IPS-20b (cell line): ENCODE data around the gene ANKS3.
"Not testable (repeated sequence)": the region's sequence is repeated elsewhere in the genome, so short reads cannot be mapped to it uniquely, and the experiment has no call there.

Experiments
- H3K27ac ChIP-seq: one replicate; pipeline ENCODE4 v1.5.1; 2013; ENCODE audit warnings: low read length
- H3K27me3 ChIP-seq: 2 replicates; pipeline ENCODE4 v1.6.1; 2013; ENCODE audit warnings: mild to moderate bottlenecking, low read length, inconsistent platforms; ENCODE audit not compliant: insufficient read depth
- H3K36me3 ChIP-seq: 2 replicates; pipeline ENCODE4 v1.6.1; 2013; ENCODE audit warnings: low read depth, mild to moderate bottlenecking, inconsistent platforms, low read length, moderate library complexity; ENCODE audit not compliant: insufficient read depth
- H3K4me1 ChIP-seq: 2 replicates; pipeline ENCODE4 v1.6.1; 2013; ENCODE audit warnings: mild to moderate bottlenecking, control low read depth, inconsistent platforms, low read length, moderate library complexity; ENCODE audit not compliant: insufficient read depth
- H3K4me3 ChIP-seq: 2 replicates; pipeline ENCODE4 v1.5.1; 2013; ENCODE audit warnings: mild to moderate bottlenecking, low read length, inconsistent platforms
- H3K9ac ChIP-seq: 2 replicates; pipeline ENCODE4 v1.6.1; 2013; ENCODE audit warnings: low read depth, mild to moderate bottlenecking, inconsistent platforms, low read length, moderate library complexity
- H3K9me3 ChIP-seq: 2 replicates; pipeline ENCODE4 v1.6.1; 2013; ENCODE audit warnings: mild to moderate bottlenecking, low read depth, low read length, inconsistent platforms; ENCODE audit not compliant: insufficient read depth

The ANKS3 gene

GRCh38 chr16:4652561-4652960 is 81.5 kb downstream of the ANKS3 start:
- Histone ChIP-seq H3K4me1 (no peaks in the 10 kb centered on the region), H3K9ac (no peak overlapping the region), H3K27me3 (no peaks in the 10 kb centered on the region), H3K36me3 (peaks cover 56% of the 10 kb centered on the region), H3K9me3 (no peaks in the 10 kb centered on the region), H3K27ac (no peak overlapping the region), H3K4me3 (no peak overlapping the region)

- peaks cover 51% of the 10 kb centered on the region for H3K36me3 ChIP-seq
- no peaks in the 10 kb centered on the region for H3K4me1 ChIP-seq
- H3K9me3 ChIP-seq = no peaks in the 10 kb centered on the region
Measured at GRCh38 chr16:4651827-4652226, 82.2 kb downstream of the ANKS3 start.

GRCh38 chr16:4650443-4651074 is 83.5 kb downstream of the ANKS3 start:
- H3K36me3 ChIP-seq = peaks cover 43% of the 10 kb centered on the region
- H3K27ac ChIP-seq, H3K4me3 ChIP-seq, H3K4me1 ChIP-seq, H3K9me3 ChIP-seq, H3K27me3 ChIP-seq, H3K9ac ChIP-seq: not testable (repeated sequence)

More at GRCh38 chr16:4651827-4652226, 82.2 kb downstream of the ANKS3 start:
- Histone ChIP-seq H3K27ac (no peak overlapping the region), H3K4me3 (no peak overlapping the region), H3K27me3 (no peaks in the 10 kb centered on the region), H3K9ac (no peak overlapping the region)

GRCh38 chr16:4649744-4650442 is 84.2 kb downstream of the ANKS3 start:
- H3K4me3 ChIP-seq = no peak overlapping the region
- H3K36me3 ChIP-seq = peaks cover 37% of the 10 kb centered on the region
- H3K27ac ChIP-seq = no peak overlapping the region
- H3K9me3 ChIP-seq = no peaks in the 10 kb centered on the region
- no peaks in the 10 kb centered on the region for H3K27me3 ChIP-seq
- no peaks in the 10 kb centered on the region for H3K4me1 ChIP-seq
- H3K9ac ChIP-seq = no peak overlapping the region

GRCh38 chr16:4648917-4649316 is 85.2 kb downstream of the ANKS3 start:
- H3K4me3 ChIP-seq = no peak overlapping the region
- H3K9ac ChIP-seq = no peak overlapping the region
- no peaks in the 10 kb centered on the region for H3K4me1 ChIP-seq
- no peak overlapping the region for H3K27ac ChIP-seq
- peaks cover 27% of the 10 kb centered on the region for H3K36me3 ChIP-seq
- no peaks in the 10 kb centered on the region for H3K27me3 ChIP-seq
- no peaks in the 10 kb centered on the region for H3K9me3 ChIP-seq

GRCh38 chr16:4647644-4647980 is 86.5 kb downstream of the ANKS3 start:
- peaks cover 20% of the 10 kb centered on the region; the same call in 1 of the 2 replicates for H3K36me3 ChIP-seq
- no peaks in the 10 kb centered on the region for H3K4me1 ChIP-seq
- H3K9ac ChIP-seq = no peak overlapping the region
- H3K4me3 ChIP-seq = no peak overlapping the region
- H3K9me3 ChIP-seq = no peaks in the 10 kb centered on the region
- no peak overlapping the region for H3K27ac ChIP-seq
- H3K27me3 ChIP-seq = no peaks in the 10 kb centered on the region

GRCh38 chr16:4646773-4647643 is 87.1 kb downstream of the ANKS3 start:
- H3K27ac ChIP-seq = no peak overlapping the region

More at GRCh38 chr16:4646773-4647643, 87.1 kb downstream of the ANKS3 start:
- Histone ChIP-seq H3K9me3 (no peaks in the 10 kb centered on the region), H3K4me1 (no peaks in the 10 kb centered on the region), H3K36me3 (peaks cover 14% of the 10 kb centered on the region; the same call in 1 of the 2 replicates), H3K4me3 (no peak overlapping the region), H3K9ac (no peak overlapping the region), H3K27me3 (no peaks in the 10 kb centered on the region)
